IPS-18c (cell line): ENCODE data around the gene PLXDC2.

Experiments
- H3K4me3 ChIP-seq: 2 replicates; pipeline ENCODE4 v1.7.0; 2013; ENCODE audit warnings: low read depth, mild to moderate bottlenecking, low read length, moderate library complexity; ENCODE audit not compliant: insufficient read depth
- H3K9me3 ChIP-seq: one replicate; pipeline ENCODE4 v1.6.1; 2013; ENCODE audit warnings: mild to moderate bottlenecking, low read length, moderate library complexity; ENCODE audit not compliant: control insufficient read depth, insufficient read depth

The PLXDC2 gene

DNA sequence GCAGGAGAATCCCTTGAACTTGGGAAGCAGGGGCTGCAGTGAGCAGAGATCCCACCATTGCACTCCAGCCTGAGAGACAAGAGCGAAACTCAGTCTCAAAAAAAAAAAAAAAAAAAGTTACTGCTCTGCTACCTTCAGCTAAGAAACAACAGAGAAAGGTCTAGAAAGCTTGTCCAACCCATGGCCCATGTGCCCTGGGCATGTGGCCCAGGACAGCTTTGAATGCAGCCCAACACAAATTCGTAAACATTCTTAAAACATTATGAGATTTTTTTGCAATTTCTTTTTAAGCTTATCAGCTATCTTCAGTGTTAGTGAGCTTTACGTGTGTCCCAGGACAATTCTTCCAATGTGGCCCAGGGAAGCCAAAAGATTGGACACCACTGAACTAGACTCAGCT lies 22.9 kb downstream of the PLXDC2 start:
- H3K9me3 ChIP-seq, result no peaks in the 10 kb centered on the region
- H3K4me3 ChIP-seq, result no peak overlapping the region

- H3K4me3 ChIP-seq, result no peak overlapping the region
- no peaks in the 10 kb centered on the region for H3K9me3 ChIP-seq
Measured at GRCh38 chr10:19839552-19839951, 23.3 kb downstream of the PLXDC2 start.

- H3K4me3 ChIP-seq, result no peak overlapping the region
- H3K9me3 ChIP-seq, result no peaks in the 10 kb centered on the region
Measured at GRCh38 chr10:19840776-19841175, 24.5 kb downstream of the PLXDC2 start.

- no peak overlapping the region for H3K4me3 ChIP-seq
- no peaks in the 10 kb centered on the region for H3K9me3 ChIP-seq
Measured at GRCh38 chr10:19843487-19843886, 27.3 kb downstream of the PLXDC2 start.

DNA sequence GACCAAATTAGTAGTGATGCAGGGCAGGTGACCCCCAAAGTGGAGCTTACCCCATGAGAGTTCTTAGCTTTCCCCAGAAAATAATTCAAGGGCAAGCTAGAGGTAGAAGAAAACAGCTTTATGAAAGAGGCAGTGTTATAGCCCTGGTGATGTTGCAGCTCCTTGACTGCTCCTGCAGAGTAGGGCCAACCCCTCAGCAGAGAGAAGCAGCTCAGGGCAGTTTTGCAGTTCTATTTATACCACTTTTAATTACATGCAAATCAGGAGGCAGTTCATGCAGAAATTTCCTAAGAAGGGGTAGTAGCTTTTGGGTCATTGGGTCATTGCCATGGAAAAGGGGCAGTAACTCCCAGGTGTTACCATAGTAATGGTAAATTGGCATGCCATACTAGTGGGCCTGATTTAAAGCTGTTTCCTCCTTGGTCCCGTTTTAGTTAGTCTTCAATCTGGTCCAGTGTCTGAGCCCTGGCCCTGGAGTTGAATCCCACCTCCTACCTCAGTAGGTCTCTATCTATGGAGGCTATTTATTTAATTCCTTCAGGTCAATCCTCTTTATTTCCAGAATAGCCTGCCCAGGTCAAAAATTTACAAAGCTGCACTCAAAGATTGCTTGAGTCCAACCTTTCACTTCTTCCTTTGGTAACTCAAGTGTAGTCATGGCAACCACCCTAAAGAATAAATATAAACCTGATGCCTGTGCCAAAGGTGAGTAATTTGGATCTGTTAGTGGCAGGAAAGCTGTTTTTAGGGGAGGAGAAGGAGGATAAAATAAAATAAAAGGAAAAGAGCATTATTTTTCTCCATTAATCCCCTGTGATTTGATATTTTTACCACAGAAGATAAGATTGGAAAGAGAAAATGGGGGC lies 29.5 kb downstream of the PLXDC2 start:
- H3K9me3 ChIP-seq, result no peaks in the 10 kb centered on the region
- H3K4me3 ChIP-seq, result no peak overlapping the region

- Histone ChIP-seq H3K4me3 (no peak overlapping the region), H3K9me3 (no peaks in the 10 kb centered on the region)
Measured at GRCh38 chr10:19847321-19847720, 31.1 kb downstream of the PLXDC2 start.

DNA sequence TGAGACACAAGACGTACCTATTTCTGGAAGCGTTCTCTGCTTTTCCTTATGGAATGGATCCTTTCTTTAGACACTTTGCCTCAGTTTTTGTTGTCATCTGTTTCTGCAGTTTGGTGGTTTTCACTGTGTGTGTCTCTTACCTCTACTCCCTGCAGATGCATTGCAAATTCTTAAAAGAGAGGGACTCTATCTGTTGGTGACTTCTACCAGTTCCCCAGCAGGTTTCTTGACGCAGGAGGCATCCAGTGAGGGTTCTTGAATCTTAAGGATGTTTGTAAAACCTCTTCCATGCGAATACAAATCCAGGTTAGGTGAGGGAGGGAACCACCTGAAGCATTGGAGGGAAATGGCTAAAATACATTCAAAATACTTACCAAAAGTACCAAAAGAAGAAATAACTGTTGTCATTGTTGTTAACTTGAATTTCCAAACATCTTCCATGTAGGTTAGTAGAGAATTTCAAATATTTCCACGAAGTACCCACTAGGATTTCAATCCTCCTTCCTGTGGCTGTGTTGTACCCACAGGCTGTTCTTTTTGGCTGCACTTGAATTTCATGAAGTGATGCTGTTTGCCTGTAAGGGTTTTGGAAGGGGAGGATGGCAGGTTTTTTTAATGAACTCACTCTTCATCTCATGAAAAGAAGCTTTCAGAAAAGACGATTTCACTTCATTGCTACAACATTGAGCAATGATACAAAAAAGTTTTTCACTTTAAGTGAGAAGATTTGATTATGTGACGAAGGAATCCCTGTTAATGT lies 32.2 kb downstream of the PLXDC2 start:
- Histone ChIP-seq H3K4me3 (no peak overlapping the region), H3K9me3 (no peaks in the 10 kb centered on the region)

GRCh38 chr10:19853831-19854230 lies 37.6 kb downstream of the PLXDC2 start:
- no peak overlapping the region for H3K4me3 ChIP-seq

DNA sequence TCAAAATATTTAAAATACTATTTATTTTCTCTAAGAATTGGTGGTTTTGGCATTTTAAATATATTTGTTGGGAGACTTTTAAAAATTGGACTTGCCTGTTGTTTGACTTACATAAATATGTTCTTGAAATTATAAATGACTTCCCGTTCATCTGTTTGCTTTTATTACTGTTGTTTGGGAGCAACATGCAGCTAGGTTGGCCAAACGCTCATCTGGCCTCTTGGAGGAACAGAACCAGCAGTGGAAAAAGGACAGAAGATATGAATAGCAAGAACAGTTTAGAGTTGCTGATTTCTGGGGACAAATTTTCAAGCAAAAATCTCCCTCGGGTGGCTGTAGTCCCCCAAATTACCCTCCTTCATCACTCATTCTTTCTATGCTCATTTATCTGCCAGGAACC lies 41.6 kb downstream of the PLXDC2 start:
- H3K4me3 ChIP-seq, result no peak overlapping the region
- no peaks in the 10 kb centered on the region for H3K9me3 ChIP-seq

More at GRCh38 chr10:19853831-19854230, 37.6 kb downstream of the PLXDC2 start:
- H3K9me3 ChIP-seq, result no peaks in the 10 kb centered on the region

DNA sequence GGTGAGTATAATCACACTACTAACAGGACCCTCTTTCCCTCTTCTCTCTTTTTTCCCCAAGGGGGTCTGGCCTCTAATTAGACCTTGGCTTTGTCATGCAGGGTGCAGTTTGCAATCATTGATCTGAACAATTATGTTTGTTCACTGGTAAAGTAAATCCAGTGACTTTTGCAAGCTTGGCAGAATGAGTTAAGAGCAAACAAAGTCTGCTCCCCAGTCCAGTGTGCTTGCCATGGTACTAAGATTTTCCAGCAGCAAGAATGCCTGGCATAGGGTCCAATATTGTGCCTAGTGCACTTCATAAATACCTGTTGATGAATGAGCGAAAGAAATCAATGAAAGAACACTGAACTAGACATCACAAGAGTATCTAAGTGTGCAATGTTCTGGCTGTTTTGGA lies 43.9 kb downstream of the PLXDC2 start:
- Histone ChIP-seq H3K9me3 (no peaks in the 10 kb centered on the region), H3K4me3 (no peak overlapping the region)

DNA sequence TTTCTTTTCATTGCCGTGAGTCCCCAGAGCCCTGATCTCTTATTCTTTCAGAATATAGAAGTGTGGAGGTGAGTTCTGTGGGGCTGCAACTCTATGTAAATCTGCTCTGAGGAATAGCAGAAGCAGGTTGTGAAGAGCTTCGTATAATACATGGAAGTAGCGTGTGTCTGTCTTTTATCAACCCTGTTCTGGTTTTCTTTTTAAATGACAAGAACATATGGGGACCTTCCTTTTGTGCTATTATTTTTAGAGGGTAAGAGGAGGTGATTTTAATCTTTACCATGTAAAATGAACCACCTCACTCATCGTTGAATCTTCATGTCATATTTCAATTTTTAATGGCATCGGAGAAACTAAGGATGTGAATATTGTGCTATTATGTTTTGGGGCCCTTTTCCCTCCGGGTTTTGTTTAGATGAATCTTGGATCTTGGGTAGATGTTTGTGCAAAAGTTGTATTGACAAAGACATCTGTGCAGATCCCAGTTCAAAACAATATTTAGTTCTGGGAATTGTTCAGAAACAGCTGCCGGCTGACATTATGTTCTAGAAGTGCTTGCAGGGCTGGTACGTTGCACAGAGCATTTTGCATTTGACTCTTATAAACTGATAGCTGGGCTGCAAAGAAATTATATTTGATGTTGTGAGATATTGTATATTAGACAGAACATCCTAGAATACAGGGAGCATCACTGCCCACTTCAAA lies 46.7 kb downstream of the PLXDC2 start:
- Histone ChIP-seq H3K4me3 (no peak overlapping the region), H3K9me3 (no peaks in the 10 kb centered on the region)

- Histone ChIP-seq H3K4me3 (no peak overlapping the region), H3K9me3 (no peaks in the 10 kb centered on the region)
Measured at GRCh38 chr10:19865676-19866075, 49.4 kb downstream of the PLXDC2 start.

- H3K4me3 ChIP-seq, result no peak overlapping the region
- no peaks in the 10 kb centered on the region for H3K9me3 ChIP-seq
Measured at GRCh38 chr10:19869370-19869769, 53.1 kb downstream of the PLXDC2 start.

DNA sequence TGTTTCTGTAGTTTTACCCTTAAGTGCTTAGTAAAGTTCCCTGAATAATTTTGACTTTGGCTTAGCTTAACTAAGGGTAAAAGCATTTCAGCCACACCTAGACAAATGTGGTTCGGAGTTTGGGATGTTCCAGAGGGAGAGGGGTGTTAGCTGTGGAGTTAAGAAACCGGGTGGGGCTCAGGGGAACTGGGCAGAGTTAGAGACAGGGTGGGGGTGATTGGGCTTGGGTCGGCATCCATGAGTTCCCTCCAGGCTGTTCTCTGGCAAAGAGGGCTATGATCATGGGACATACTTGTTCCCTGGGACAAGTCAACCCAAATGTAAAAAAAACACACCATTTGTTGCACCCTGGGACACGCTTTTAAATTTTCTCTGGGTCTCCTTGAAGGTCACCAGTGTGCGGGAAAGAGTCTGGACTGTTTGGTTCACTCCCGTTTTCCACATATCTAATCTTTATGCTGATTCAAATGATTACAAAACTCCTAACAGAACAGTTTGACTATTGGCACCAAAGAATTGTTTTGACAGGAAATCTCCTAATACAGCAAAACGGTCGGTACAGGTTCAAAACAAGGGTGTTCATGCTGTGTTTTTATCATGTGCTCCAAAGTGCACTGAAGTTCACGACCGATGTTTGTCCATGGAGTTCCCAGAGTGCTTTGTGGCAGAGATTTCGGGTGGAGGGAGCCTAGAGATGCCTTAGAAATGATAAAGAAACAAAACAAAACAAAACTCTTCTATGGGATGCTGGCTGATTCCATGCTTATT lies 56.5 kb downstream of the PLXDC2 start:
- H3K4me3 ChIP-seq, result no peak overlapping the region
- H3K9me3 ChIP-seq, result no peaks in the 10 kb centered on the region

DNA sequence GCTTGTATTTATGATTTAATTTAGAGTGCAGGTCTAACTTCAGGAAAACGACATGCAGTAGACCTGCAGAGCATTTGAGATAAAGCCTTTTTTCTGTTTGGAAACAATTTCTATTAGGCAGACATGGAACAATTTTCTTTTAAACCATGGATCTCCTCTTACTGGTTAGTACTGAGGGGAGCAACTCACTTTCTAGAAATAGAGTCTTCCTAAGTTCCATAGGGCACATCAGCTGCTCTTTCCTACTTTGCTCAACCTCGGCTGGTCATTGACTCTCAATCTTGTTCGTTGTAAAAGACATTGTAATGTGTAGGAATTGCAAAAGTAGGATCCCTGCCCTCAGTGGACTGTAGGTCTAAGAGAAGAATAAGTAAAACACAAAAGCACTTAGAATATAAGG lies 58.0 kb downstream of the PLXDC2 start:
- no peaks in the 10 kb centered on the region for H3K9me3 ChIP-seq

DNA sequence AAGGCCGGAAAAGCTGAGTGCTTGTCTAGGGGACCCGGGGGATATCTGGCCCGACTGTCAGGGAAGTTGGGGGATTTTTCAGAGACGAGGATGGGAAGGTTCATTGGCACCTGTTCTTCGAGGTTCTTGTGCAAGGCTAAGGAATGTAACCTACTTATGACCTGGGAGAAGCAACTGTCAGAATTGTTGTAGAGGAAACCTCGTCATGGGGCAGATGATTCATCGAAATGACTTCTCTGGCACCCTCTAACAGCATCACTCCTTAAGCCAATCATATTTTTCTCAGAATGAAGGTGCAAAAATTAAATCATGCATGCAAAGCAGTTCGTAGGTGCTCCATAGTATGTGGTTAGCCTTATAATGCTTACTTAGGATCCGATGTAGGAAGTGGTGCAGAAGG lies 58.6 kb downstream of the PLXDC2 start:
- H3K9me3 ChIP-seq, result no peaks in the 10 kb centered on the region
- H3K4me3 ChIP-seq, result no peak overlapping the region

More for the DNA sequence above, 58.0 kb downstream of the PLXDC2 start:
- H3K4me3 ChIP-seq, result no peak overlapping the region

- Histone ChIP-seq H3K9me3 (no peaks in the 10 kb centered on the region), H3K4me3 (no peak overlapping the region)
Measured at GRCh38 chr10:19876570-19876969, 60.3 kb downstream of the PLXDC2 start.
